ENCODE results near the gene DEFB119.

- TF ChIP-seq CTCF (IDR thresholded peaks at IDR 0.05; ENCODE audit: poor library complexity) (no peak), EZH2 (IDR thresholded peaks at IDR 0.05; ENCODE audit: borderline replicate concordance) (no peak), EZH2phosphoT487 (IDR thresholded peaks at IDR 0.05; ENCODE audit: low read depth, severe bottlenecking, unreplicated experiment) (no peak)
These were observed 27.1 kb downstream of the DEFB119 start for GRCh38 chr20:31363295-31363694.
